Activated B cell treated with CpG ODN at 0.5 μM for 24 hours (primary cell): ENCODE measurements around the gene RNF145. TPM values are rescaled to one million over a fixed set of nuclear protein-coding genes. Genes with fewer than 3 reads are reported as not detected.
"Not testable (repeated sequence)": the region's sequence is repeated elsewhere in the genome, so short reads cannot be mapped to it uniquely, and the experiment has no call there.

Experiments
- ATAC-seq: fragments of 200-7000 bp; cut with Tn5 transposase; one replicate; pipeline ENCODE4 v1.10.0; 2021; ENCODE audit warnings: low read depth, mild to moderate bottlenecking, moderate library complexity
- CTCF ChIA-PET: fragments of 350-600 bp; sonication (Branson Sonifier 250); formaldehyde crosslinking; loops from one replicate; lab custom pipeline; 2021; ENCODE audit warnings: antibody characterized with exemption; lab: Charles Lee
- POLR2A ChIA-PET: fragments of 350-600 bp; sonication (Branson Sonifier 250); formaldehyde crosslinking; loops from one replicate; lab custom pipeline; 2021; ENCODE audit warnings: antibody characterized with exemption; lab: Charles Lee
- DNase-seq: peaks from one replicate; pipeline ENCODE4 v3.0.0; 2022
- H3K27ac Mint-ChIP-seq: one replicate; pipeline ENCODE4 v1.8.0; 2020; ENCODE audit warnings: mixed read lengths
- H3K27me3 Mint-ChIP-seq: one replicate; pipeline ENCODE4 v1.8.0; 2021; ENCODE audit warnings: mixed read lengths
- H3K36me3 Mint-ChIP-seq: one replicate; pipeline ENCODE4 v1.8.0; 2021; ENCODE audit warnings: low read depth, mixed read lengths
- H3K4me1 Mint-ChIP-seq: one replicate; pipeline ENCODE4 v1.8.0; 2021; ENCODE audit warnings: mixed read lengths
- H3K4me3 Mint-ChIP-seq: one replicate; pipeline ENCODE4 v1.8.0; 2020; ENCODE audit warnings: mild to moderate bottlenecking, mixed read lengths
- H3K9me3 Mint-ChIP-seq: one replicate; pipeline ENCODE4 v1.8.0; 2020; ENCODE audit warnings: mixed read lengths
- intact Hi-C: fragments of 100-400 bp; cut with micrococcal nuclease; formaldehyde crosslinking; loops from one replicate; pipeline ENCODE4 v1.15.1; 2024
- total RNA-seq: library from RNA; stranded (reverse); gene quantifications from 2 replicates; pipeline ENCODE4 v1.2.3, GENCODE V29; 2022
- TF ChIP-seq, protein P1 (sequence below): fragments of 200-600 bp; IDR thresholded peaks from one replicate; pipeline ENCODE4 v1.8.0; 2022; ENCODE audit warnings: antibody characterized with exemption, mild to moderate bottlenecking

Gene RNF145
- total RNA-seq, 1 donor from 2014 or later: 66.1 TPM

DNA sequence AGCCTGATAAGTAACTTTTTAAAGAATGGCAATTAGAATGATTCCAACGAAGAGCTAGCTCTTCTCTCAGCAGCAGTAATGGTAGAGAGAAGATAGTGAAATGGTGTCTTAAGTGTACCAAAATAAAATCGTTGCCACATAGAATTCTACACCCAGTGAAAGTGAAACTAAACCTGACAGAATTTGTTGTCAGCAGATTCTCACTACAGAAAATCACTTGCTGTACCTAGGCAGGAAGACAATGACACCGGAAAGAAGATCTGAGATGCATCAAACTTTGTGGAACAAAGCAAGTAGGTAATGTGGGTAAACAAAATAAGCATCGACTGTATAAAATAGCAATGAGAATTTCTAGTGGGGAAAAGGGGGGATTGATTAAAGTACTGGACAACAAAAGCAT, 88.9 kb downstream of the RNF145 start:
- H3K27ac Mint-ChIP-seq: peak overlapping the region; percentile 30
- DNase-seq: no peak
- peaks cover 2% of the 10 kb centered on the region for H3K36me3 Mint-ChIP-seq
- peak; percentile 34 for ATAC-seq
- TF ChIP-seq, protein P1, sequence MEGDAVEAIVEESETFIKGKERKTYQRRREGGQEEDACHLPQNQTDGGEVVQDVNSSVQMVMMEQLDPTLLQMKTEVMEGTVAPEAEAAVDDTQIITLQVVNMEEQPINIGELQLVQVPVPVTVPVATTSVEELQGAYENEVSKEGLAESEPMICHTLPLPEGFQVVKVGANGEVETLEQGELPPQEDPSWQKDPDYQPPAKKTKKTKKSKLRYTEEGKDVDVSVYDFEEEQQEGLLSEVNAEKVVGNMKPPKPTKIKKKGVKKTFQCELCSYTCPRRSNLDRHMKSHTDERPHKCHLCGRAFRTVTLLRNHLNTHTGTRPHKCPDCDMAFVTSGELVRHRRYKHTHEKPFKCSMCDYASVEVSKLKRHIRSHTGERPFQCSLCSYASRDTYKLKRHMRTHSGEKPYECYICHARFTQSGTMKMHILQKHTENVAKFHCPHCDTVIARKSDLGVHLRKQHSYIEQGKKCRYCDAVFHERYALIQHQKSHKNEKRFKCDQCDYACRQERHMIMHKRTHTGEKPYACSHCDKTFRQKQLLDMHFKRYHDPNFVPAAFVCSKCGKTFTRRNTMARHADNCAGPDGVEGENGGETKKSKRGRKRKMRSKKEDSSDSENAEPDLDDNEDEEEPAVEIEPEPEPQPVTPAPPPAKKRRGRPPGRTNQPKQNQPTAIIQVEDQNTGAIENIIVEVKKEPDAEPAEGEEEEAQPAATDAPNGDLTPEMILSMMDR: no peak
- POLR2A ChIA-PET: interaction anchor here (0.6 kb wide), 1 partner anchor 345 kb away, joined by 3 read pairs; no protein-coding TSS in a partner anchor
- H3K4me3 Mint-ChIP-seq: peak overlapping the region; percentile 55
- no peaks in the 10 kb centered on the region for H3K27me3 Mint-ChIP-seq
- intact Hi-C loops: no loop called here
- H3K9me3 Mint-ChIP-seq: peaks cover 3% of the 10 kb centered on the region
- peaks cover 13% of the 10 kb centered on the region for H3K4me1 Mint-ChIP-seq
- CTCF ChIA-PET: no interaction called here

DNA sequence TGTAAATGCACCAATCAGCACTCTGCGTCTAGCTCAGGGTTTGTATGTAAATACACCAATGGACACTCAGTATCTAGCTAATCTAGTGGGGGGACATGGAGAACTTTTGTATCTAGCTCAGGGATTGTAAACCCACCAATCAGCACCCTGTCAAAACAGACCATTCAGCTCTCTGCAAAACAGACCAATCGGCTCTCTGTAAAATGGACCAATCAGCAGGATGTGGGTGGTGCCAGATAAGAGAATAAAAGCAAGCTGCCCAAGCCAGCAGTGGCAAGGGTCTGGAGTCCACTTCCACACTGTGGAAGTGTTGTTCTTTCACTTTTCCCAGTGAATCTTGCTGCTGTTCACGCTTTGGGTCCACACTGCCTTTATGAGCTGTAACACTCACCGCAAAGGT, 89.5 kb downstream of the RNF145 start:
- H3K4me3 Mint-ChIP-seq, CTCF ChIA-PET, H3K27me3 Mint-ChIP-seq, H3K27ac Mint-ChIP-seq, intact Hi-C loops, H3K36me3 Mint-ChIP-seq, H3K9me3 Mint-ChIP-seq, ATAC-seq, DNase-seq: not testable (repeated sequence)
- H3K4me1 Mint-ChIP-seq: peaks cover 13% of the 10 kb centered on the region
- POLR2A ChIA-PET: interaction anchor here (0.6 kb wide), 1 partner anchor 345 kb away, joined by 3 read pairs; no protein-coding TSS in a partner anchor

DNA sequence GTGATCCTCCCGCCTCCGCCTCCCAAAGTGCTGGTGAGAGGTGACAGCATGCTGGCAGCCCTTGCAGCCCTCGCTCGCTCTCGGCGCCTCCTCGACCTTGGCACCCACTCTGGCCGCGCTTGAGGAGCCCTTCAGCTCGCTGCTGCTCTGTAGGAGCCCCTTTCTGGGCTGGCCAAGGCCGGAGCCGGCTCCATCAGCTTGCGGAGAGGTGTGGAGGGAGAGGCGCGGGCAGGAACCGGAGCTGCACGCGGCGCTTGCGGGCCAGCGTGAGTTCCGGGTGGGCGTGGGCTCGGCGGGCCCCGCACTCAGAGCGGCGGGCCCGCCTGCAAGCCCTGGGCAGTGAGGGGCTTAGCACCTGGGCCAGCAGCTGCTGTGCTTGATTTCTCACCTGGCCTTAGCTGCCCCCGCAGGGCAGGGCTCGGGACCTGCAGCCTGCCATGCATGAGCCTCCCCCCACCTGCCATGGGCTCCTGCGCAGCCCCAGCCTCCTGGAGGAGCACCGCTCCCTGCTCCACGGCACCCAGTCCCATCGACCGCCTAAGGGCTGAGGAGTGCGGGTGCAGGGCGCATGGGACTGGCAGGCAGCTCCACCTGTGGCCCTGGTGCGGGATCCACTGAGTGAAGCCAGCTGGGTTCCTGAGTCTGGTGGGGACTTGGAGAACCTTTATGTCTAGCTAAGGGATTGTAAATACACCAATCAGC, 90.2 kb downstream of the RNF145 start:
- H3K27me3 Mint-ChIP-seq, intact Hi-C loops, DNase-seq, H3K9me3 Mint-ChIP-seq, CTCF ChIA-PET, H3K27ac Mint-ChIP-seq, H3K4me3 Mint-ChIP-seq, POLR2A ChIA-PET, H3K36me3 Mint-ChIP-seq, ATAC-seq: not testable (repeated sequence)
- peaks cover 13% of the 10 kb centered on the region for H3K4me1 Mint-ChIP-seq

DNA sequence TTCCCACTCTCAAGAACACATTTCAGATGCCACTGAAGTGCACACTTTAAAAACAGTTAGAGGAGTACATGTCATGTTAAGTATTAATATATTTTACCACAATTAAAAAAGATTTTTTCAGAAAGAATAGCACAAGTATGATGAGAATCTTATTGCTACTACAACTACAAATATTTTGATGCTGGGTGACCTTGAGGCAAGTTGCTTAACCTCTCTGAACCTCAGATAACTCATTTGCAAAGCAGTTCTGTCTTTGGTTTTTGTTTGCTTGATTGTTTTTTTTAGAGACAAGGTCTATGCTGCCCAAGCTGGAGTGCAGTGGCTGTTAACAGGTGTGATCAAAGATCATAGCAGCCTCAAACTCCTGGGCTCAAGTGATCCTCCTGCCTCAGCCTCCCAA, 95.9 kb downstream of the RNF145 start:
- H3K4me3 Mint-ChIP-seq: no peak overlapping the region

DNA sequence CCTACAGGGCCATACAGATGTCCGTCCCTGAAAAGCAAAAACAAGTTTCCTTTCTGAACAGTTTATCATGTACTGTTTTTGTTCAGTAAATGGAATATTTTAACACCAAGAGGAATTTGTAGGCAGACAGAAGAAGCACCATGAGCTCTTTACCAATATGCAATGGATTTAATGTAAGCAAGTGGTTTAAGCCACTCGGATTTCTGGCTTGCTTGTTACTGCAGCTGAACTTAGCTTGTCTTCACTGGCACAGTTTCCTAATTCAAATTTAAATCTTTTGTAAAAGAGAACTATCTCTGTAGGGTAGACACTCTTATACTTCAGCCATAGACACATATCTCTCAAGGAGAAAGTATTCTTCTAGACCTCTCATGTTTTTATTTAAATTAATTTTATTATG, 96.9 kb downstream of the RNF145 start:
- TF ChIP-seq, protein P1: no peak
- Mint-ChIP-seq H3K36me3 (no peaks in the 10 kb centered on the region), H3K27ac (no peak overlapping the region), H3K4me3 (no peak overlapping the region), H3K4me1 (no peaks in the 10 kb centered on the region), H3K27me3 (no peaks in the 10 kb centered on the region), H3K9me3 (no peaks in the 10 kb centered on the region)
- ChIA-PET POLR2A (no interaction called here), CTCF (interaction anchor here (1.6 kb wide), 1 partner anchor 1037 kb away, joined by 3 read pairs; no protein-coding TSS in a partner anchor)
- ATAC-seq (no peak), DNase-seq (no peak)
- intact Hi-C loops: no loop called here

More for the DNA sequence above, 95.9 kb downstream of the RNF145 start:
- no peak for ATAC-seq
- ChIA-PET POLR2A (no interaction called here), CTCF (interaction anchor here (1.6 kb wide), 1 partner anchor 1038 kb away, joined by 3 read pairs; no protein-coding TSS in a partner anchor)
- H3K36me3 Mint-ChIP-seq: no peaks in the 10 kb centered on the region
- no peak for DNase-seq
- no peaks in the 10 kb centered on the region for H3K9me3 Mint-ChIP-seq
- no peaks in the 10 kb centered on the region for H3K4me1 Mint-ChIP-seq
- TF ChIP-seq, protein P1: no peak
- no peaks in the 10 kb centered on the region for H3K27me3 Mint-ChIP-seq
- intact Hi-C loops: no loop called here
- no peak overlapping the region for H3K27ac Mint-ChIP-seq

Other genes starting within 250 kb of the RNF145 start
- 195 and 247 TPM in 2 replicates for gene EBF1, start 109.6 kb downstream of the RNF145 start, total RNA-seq
- gene UBLCP1, start 53.7 kb upstream of the RNF145 start, total RNA-seq: 40.3 and 44.8 TPM in 2 replicates
- gene IL12B, start 120.9 kb upstream of the RNF145 start, total RNA-seq: 0.73 and 0.81 TPM in 2 replicates